LNCaP clone FGC (cell line): ENCODE results near the gene TNFRSF8.

ENCODE experiments used
- DNase-seq: peaks from one replicate; pipeline ENCODE4 v3.0.0-alpha.2; 2011; ENCODE audit warnings: low read depth
- H3K4me3 ChIP-seq: 2 replicates; pipeline ENCODE4 v1.5.1; 2011; ENCODE audit warnings: mild to moderate bottlenecking, low read depth, low read length, control low read depth
- CTCF ChIP-seq: IDR thresholded peaks from 2 replicates; pipeline ENCODE4 v1.5.1; 2012; ENCODE audit warnings: mild to moderate bottlenecking; ENCODE audit not compliant: control insufficient read depth, insufficient read depth; ENCODE audit errors: extremely low read depth

Gene TNFRSF8

DNA sequence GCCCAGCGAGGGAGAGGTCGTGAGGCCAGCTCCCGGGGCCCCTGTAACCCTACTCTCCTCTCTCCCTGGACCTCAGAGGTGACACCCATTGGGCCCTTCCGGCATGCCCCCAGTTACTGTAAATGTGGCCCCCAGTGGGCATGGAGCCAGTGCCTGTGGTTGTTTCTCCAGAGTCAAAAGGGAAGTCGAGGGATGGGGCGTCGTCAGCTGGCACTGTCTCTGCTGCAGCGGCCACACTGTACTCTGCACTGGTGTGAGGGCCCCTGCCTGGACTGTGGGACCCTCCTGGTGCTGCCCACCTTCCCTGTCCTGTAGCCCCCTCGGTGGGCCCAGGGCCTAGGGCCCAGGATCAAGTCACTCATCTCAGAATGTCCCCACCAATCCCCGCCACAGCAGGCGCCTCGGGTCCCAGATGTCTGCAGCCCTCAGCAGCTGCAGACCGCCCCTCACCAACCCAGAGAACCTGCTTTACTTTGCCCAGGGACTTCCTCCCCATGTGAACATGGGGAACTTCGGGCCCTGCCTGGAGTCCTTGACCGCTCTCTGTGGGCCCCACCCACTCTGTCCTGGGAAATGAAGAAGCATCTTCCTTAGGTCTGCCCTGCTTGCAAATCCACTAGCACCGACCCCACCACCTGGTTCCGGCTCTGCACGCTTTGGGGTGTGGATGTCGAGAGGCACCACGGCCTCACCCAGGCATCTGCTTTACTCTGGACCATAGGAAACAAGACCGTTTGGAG, 80.0 kb downstream of the TNFRSF8 start:
- H3K4me3 ChIP-seq = no peak overlapping the region
- DNase-seq = no peak
- no peak for TF ChIP-seq CTCF

DNA sequence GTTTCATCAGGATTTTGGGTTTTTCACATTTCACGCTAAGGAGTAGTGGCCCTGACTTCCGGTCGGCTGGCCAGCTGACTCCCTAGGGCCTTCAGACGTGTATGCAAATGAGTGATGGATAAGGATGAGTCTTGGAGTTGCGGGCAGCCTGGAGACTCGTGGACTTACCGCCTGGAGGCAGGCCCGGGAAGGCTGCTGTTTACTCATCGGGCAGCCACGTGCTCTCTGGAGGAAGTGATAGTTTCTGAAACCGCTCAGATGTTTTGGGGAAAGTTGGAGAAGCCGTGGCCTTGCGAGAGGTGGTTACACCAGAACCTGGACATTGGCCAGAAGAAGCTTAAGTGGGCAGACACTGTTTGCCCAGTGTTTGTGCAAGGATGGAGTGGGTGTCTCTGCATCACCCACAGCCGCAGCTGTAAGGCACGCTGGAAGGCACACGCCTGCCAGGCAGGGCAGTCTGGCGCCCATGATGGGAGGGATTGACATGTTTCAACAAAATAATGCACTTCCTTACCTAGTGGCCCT, 80.6 kb downstream of the TNFRSF8 start:
- no peak for DNase-seq
- no peak for TF ChIP-seq CTCF
- no peak overlapping the region for H3K4me3 ChIP-seq

DNA sequence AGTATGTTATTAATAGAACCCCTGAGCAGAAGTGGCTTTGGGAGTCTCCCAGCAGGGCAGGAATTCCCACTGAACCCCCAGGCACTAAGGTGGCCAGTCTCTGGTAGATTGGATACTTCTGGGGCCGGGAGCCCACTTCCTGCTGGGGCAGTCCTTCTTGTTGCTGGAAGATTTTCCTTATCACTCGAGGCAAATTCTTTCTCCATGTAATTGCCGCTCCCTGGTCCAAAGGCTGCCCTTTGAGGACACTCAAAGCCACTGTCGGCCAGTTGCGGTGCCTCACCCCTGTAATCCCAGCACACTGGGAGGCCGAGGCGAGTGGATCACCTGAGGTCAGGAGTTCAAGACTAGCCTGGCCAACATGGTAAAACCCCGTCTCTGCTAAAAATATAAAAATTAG, 81.1 kb downstream of the TNFRSF8 start:
- H3K4me3 ChIP-seq = no peak overlapping the region
- TF ChIP-seq CTCF = no peak
- DNase-seq = no peak

DNA sequence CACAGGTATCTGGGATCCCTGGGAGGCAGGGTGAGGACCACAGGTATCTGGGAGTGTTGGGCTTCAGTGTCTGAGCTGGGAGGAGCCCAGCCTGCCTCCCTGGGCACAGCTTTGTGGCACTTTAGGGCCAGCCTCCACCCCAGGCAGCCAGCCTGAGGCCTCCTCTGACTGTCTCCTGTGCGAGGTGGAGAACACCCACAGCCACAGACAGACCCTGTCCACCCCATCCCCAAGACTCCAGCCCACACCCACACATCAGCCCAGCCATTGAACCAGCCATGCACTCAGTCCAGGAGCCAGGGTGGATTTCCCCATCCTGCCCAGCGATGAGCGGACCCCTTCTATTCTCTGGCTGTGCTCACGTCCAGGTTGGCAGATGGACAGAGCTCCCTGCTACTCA, 81.9 kb downstream of the TNFRSF8 start:
- no peak for TF ChIP-seq CTCF
- DNase-seq = no peak
- no peak overlapping the region for H3K4me3 ChIP-seq

DNA sequence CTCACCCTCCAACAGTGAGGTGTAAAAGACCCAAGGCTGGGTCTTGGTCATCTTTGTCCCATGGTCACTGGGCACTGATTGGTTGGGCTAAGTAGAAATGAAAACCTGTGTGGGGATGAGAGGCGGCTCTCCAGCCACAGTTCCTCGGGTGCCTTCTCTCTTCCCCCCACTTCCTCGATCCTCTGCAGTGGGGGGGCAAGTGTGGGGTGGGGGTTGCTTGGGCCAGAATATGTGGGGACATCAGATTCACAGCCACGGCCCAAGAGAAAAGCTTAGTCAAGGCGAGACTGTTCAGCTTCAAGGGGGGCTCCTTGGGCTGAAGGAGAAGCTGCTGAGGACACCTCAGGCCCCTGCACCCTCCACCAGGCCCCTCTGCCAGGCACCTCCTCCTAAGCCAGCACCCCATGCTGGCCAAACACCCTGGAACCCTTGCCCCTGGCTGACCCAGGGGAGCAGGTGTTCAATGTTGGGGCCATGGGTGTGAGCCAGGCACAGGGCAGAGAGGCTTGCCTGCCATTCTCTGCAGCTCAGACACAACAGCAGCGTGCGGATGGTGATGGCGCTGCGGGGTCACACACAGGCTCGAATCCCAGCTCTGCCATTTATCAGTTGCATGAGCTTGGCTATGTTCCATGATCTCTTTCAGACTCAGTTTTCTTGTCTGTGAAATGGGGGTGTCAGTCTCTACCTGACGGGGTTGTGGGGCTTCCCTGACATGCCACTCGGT, 82.7 kb downstream of the TNFRSF8 start:
- no peak overlapping the region for H3K4me3 ChIP-seq
- DNase-seq = no peak
- no peak for TF ChIP-seq CTCF

DNA sequence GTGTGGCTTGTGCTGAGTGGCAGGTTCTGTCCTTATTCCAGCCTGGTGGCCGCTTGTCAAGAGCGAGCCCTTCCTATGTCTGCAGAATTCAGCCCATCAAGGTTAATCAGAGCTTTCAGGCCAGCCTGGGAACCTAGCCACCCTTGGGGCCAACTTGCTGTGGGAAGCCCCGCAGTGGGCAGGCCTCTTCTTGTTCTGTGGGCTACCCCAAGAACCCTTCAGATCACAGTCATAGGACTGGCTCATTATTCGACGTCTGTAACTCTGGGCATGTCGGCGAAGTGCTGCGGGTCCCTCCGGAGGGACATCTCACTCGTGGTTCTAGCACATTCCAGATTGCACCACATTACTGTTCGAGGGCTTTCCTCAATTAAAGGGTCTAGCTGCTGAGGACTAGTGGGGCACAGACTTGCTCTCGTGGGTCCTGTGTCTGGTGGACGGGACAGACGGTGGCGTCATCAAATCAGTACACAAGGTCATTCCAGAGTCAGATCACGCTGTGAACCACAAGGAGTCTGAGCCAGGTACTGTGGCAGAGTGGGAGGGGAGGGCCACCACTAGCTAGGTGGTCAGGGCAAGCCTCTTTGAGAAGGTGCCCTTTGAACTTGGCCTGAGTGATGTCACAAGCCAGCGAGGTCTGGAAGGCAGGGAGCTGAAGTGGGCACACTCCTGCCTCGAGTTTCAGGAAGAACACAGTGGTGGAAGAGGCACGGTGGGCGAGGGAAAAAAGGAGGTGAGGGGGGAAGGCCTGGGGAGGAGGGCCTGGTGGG, 83.4 kb downstream of the TNFRSF8 start:
- DNase-seq = no peak
- TF ChIP-seq CTCF = no peak
- H3K4me3 ChIP-seq = no peak overlapping the region
